GM10847 (cell line): ENCODE data around the gene BCL2L12.

Experiments used
- POLR2A ChIP-seq: IDR thresholded peaks from 2 replicates; pipeline ENCODE4 v1.6.1; 2011; ENCODE audit not compliant: insufficient read length; ENCODE audit errors: extremely low read depth

The BCL2L12 gene

DNA sequence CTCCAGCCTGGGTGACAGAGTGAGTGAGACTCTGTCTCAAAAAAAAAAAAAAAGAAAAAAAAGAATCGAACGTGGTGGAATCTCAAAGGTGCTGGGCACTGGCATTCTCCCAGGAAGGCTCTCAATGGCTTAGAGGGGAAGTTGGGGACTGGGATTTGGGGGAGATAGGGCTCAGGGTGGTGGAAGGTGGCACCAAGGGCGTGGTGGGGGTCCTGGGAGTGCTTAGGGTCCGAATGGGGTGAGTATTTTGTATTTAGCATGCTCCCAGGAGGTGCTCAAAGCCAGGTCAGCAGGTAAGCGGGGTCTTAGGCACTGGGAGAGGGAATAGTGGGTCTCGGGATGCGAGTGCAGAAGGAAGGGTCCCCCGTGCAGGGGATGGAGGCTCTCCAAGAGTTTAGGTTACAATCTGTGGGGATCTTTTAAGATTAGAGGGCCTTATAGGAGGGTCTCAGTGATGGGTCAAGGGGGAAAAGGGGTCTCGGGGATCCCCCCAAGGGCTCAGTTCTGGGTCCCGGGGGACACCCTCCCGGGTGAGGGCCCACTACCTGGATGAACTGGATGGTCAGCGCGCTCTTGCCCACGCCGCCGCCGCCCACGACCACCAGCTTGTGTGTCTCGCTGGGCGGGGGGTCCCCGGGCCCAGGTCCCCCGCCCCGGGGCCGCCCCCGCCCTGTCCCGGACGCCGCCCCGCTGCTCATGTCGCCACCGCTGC lies 26.2 kb upstream of the BCL2L12 start:
- TF ChIP-seq POLR2A = no peak

DNA sequence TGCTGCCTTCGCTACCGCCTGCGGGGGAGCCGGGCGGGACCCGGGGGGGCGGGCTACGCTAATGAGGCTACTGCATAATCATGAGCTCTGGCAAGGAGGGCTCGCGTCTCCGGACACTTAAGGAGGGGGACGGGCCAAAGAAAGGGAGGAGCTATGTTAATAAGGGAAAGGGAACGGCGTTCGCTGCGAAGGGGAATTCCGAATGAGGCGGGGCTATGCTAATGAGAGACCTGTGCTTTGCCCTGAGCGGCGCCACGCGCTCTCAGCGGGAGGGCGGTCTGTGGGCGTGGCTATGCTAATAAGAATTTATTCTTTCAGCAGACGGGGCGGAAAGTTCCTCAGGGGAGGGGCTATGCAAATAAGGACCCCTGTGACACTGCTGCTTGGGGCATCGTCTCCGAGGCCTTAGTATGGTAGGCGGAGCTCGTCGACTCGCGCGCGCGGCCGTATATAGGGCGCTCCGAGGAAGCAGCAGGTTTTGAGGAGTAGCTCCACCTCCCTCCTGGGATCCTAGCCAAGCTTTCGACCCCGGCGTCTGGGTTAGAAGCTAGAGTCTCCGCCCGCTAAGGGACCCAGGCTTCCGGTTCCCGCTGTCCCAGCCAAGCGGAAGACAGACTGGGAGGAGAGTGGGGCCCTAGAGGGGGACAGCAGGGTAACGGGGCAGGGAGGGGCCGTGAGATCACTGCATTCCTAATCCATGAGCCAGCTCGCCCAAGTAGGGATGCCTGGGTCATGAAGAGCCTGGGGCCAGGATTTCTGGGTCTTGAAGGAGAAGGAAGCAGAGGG lies 25.4 kb upstream of the BCL2L12 start, which contains the start of gene RRAS:
Gene RRAS (minus strand): TSS at position 31 of the 786 bp plus-strand sequence. CDS start 45 bp downstream, outside the sequence.
- TF ChIP-seq POLR2A = peak; percentile 65

- TF ChIP-seq POLR2A = peak; percentile 17
These were observed 23.8 kb upstream of the BCL2L12 start, which contains the start of gene SCAF1 for GRCh38 chr19:49641688-49642491. SCAF1 (plus strand) TSS chr19:49642209; CDS start chr19:49645027, 2,818 bp downstream.

GRCh38 chr19:49642492-49643035 lies 23.2 kb upstream of the BCL2L12 start:
- TF ChIP-seq POLR2A = no peak

DNA sequence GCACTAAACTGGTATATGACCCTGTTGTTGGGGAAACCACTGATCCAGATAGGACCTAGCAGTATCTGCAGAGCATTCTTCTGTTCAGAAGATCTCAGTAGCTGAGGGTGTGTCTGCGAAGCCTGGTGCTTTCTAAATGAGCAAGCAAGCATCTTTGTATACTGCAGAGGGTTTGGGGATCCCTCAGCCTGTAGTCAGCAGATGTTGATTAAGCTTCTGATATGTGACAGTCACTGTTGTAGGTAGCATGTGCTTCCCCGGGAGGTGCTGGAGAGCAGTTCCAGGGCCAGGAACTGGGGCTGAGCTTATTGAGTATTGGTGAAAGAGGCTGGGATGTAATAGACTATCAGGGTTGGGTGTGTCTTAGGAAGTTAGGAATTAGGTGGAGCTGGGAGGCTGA lies 22.3 kb upstream of the BCL2L12 start:
- TF ChIP-seq POLR2A = no peak

- no peak for TF ChIP-seq POLR2A
These were observed 20.1 kb upstream of the BCL2L12 start for GRCh38 chr19:49645592-49645991.

DNA sequence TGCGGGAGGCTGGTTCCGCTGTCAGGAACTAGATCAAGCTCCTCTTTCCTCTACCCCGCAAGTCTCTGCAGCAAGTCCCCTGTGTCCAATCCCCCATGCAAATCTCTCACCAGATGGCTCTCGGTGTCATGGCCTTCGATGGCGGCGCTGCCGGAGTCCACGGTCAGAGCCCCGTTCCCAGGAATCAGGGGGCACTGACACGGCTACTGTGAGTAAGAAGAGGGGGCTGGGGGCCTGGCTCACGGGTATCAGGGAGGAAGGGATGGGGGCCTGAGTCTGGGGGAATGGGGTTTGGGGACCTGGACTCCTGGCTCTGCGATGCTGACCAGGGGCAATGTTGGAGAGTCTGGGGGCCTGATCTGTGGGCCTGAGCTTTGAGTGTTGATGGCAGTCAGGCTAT lies 19.7 kb upstream of the BCL2L12 start:
- no peak for TF ChIP-seq POLR2A

- TF ChIP-seq POLR2A = no peak
These were observed 19.1 kb upstream of the BCL2L12 start for GRCh38 chr19:49646586-49646985.

GRCh38 chr19:49651029-49651819 lies 14.5 kb upstream of the BCL2L12 start:
- TF ChIP-seq POLR2A = no peak

- TF ChIP-seq POLR2A = no peak
These were observed 13.7 kb upstream of the BCL2L12 start for GRCh38 chr19:49651820-49652550.

DNA sequence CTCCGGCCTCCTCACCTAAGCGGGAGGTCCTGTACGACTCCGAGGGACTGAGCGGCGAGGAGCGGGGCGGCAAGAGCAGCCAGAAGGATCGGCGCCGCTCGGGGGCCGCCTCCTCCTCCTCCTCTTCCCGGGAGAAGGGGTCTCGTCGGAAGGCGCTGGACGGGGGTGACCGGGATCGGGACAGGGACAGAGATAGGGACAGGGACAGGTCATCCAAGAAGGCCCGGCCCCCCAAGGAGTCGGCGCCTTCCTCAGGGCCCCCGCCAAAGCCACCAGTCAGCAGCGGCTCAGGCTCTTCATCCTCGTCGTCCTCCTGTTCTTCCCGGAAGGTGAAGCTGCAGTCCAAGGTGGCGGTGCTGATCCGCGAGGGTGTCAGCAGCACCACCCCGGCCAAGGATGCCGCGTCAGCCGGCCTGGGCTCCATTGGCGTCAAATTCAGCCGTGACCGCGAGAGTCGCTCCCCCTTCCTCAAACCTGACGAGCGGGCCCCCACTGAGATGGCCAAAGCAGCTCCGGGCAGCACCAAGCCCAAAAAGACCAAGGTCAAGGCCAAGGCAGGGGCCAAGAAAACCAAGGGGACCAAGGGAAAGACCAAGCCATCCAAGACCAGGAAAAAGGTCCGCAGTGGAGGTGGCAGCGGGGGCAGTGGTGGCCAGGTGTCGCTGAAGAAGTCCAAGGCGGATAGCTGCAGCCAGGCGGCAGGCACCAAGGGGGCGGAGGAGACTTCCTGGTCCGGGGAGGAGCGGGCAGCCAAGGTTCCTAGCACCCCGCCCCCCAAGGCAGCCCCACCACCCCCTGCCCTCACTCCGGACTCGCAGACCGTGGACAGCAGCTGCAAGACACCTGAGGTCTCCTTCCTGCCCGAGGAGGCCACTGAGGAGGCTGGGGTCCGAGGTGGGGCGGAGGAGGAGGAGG lies 12.9 kb upstream of the BCL2L12 start:
- no peak for TF ChIP-seq POLR2A

GRCh38 chr19:49653466-49653806 lies 12.3 kb upstream of the BCL2L12 start:
- no peak for TF ChIP-seq POLR2A

DNA sequence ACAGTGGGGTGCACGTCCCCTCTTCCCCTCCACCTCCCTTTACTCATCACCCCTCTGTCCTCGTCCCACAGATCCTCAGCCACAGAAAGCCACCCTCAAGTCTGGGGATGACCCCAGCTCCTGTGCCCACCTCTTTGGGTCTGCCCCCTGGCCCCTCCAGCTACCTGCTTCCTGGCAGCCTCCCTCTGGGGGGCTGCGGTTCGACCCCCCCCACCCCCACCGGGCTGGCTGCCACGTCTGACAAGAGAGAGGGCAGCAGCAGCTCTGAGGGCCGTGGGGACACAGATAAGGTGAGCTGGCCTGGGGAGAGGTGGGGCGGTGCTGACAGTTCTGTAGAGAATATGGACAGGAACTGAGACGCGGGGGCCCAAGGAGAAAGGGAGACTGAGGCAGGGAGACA lies 11.2 kb upstream of the BCL2L12 start:
- TF ChIP-seq POLR2A = no peak
